Lower leg skin (tissue), 4 donors: Measurements from ENCODE around the gene ST8SIA2. TPM values are rescaled to one million over a fixed set of nuclear protein-coding genes. Genes with fewer than 3 reads are reported as not detected.

Experiments used
- DNase-seq, 2 donors: peaks; one replicate each; pipeline ENCODE4 v3.0.0-alpha.2; 2019; ENCODE audit warnings: low spot score in 2 of 2
- H3K4me3 ChIP-seq: fragments of 200-600 bp; sonication (generic); 2 replicates; pipeline ENCODE4 v1.5.1; 2017; ENCODE audit warnings: mild to moderate bottlenecking, low read depth; ENCODE audit not compliant: poor library complexity, severe bottlenecking
- POLR2A ChIP-seq, 2 donors: fragments of 450-650 bp; IDR thresholded peaks; one replicate each; pipeline ENCODE4 v1.6.1; 2016 to 2017; ENCODE audit warnings: antibody characterized with exemption in 2 of 2, mild to moderate bottlenecking in 1 of 2, moderate library complexity in 1 of 2
- WGBS, 2 donors: methylation state at CpG; one replicate each; pipeline ENCODE4 v1.1.5; 2018; 5-methylcytosine and 5-hydroxymethylcytosine counted together
- intact Hi-C: fragments of 100-400 bp; cut with DNase I; formaldehyde crosslinking; loops from one replicate; pipeline ENCODE4 v1.15.0; 2023; ENCODE audit warnings: low total_unique reads
- total RNA-seq, 4 donors: library from RNA; depleted of rRNA; stranded (reverse); fragments of >200 nt; gene quantifications; one replicate each; pipeline ENCODE4 v1.1.0, GENCODE V29; 2016
- TF ChIP-seq, protein P1 (sequence below), 3 donors: fragments of 450-650 bp; IDR thresholded peaks; one replicate each; pipeline ENCODE4 v1.5.1; 2016; ENCODE audit warnings: antibody characterized with exemption in 3 of 3, mild to moderate bottlenecking in 3 of 3, moderate library complexity in 2 of 3

The ST8SIA2 gene
- total RNA-seq, 4 donors from 2014 or later = 0.06 TPM; not detected in 3

GRCh38 chr15:92400980-92401787 lies 7.5 kb downstream of the ST8SIA2 start:
- no peak for DNase-seq
- intact Hi-C loops = no loop called here
- no peak overlapping the region for H3K4me3 ChIP-seq
- TF ChIP-seq, protein P1, sequence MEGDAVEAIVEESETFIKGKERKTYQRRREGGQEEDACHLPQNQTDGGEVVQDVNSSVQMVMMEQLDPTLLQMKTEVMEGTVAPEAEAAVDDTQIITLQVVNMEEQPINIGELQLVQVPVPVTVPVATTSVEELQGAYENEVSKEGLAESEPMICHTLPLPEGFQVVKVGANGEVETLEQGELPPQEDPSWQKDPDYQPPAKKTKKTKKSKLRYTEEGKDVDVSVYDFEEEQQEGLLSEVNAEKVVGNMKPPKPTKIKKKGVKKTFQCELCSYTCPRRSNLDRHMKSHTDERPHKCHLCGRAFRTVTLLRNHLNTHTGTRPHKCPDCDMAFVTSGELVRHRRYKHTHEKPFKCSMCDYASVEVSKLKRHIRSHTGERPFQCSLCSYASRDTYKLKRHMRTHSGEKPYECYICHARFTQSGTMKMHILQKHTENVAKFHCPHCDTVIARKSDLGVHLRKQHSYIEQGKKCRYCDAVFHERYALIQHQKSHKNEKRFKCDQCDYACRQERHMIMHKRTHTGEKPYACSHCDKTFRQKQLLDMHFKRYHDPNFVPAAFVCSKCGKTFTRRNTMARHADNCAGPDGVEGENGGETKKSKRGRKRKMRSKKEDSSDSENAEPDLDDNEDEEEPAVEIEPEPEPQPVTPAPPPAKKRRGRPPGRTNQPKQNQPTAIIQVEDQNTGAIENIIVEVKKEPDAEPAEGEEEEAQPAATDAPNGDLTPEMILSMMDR (IDR thresholded peaks at IDR 0.05) = no peak
- TF ChIP-seq POLR2A (IDR thresholded peaks at IDR 0.05) = no peak
- 75 to 77% methylated on average over 26 of the region's 26 CpGs for WGBS, 2 donors

DNA sequence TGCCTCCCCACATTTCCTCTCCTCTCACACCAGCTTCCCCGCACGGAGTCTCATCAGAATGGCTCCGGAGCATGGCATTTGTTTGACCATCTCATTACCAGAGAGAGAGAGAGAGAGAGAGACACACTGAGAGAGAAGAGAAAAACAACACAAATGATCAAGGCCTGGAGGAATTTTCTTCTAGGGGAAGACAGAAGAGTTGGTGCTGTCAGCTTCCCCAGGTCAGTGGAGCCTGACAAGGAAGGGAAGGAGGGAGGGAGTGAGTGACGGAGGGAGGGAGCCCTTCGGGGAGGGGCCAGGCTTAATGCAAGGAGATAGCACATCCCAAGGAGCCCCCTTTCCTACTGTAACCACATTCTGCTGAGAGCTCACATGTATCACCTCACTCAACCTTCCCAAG lies 9.1 kb downstream of the ST8SIA2 start:
- no peak overlapping the region for H3K4me3 ChIP-seq
- DNase-seq = no peak
- intact Hi-C loops = no loop called here
- WGBS, 2 donors = 90% methylated on average over 5 of the region's 5 CpGs
- no peak for TF ChIP-seq POLR2A (IDR thresholded peaks at IDR 0.05)
- TF ChIP-seq, protein P1 (IDR thresholded peaks at IDR 0.05) = no peak

DNA sequence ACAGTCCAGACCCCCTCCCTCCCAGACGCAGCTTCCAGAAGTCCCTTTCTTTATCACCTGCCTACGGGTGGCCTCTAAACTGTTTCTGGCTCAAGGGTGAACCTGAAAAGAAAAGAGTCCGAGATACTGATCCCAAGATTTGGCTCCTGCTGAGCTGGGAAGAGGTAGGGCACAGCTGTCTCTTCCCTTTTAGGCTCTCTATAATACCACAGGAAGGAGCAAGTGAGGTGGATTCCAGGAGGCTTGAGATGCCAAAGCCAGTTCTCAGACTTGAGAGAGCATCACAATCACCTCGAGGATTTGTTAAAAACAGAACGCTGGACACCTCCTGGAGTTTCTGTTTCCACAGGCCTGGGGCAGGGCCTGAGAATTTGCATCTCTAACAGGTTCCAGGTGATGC lies 12.3 kb downstream of the ST8SIA2 start:
- WGBS, 2 donors = 83 to 85% methylated on average over 5 of the region's 5 CpGs
- intact Hi-C loops = no loop called here
- no peak overlapping the region for H3K4me3 ChIP-seq
- TF ChIP-seq, protein P1 (IDR thresholded peaks at IDR 0.05) = no peak
- no peak for TF ChIP-seq POLR2A (IDR thresholded peaks at IDR 0.05)
- DNase-seq = no peak

DNA sequence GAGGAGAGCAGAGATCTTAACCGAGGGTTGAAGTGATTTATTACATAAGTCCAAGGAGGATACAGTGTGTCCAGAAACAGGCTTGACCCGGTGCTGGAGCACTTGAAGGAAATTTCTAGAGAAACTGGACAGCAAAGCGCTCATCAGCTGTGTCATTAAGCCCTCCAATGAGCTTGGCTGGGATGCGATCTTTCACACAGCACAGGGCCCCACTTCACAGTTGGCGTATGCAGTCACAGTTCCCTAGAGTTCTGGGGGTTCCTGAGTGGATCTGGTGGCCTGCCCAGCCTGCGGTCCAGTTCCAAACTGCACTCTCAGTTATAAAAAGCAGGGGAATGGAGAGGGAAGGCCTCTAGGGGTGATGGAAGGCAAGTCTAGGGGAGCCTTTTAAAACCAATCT lies 13.6 kb downstream of the ST8SIA2 start:
- WGBS, 2 donors = 81 to 83% methylated on average over 6 of the region's 6 CpGs
- intact Hi-C loops = no loop called here
- TF ChIP-seq, protein P1 (IDR thresholded peaks at IDR 0.05) = no peak
- TF ChIP-seq POLR2A (IDR thresholded peaks at IDR 0.05) = no peak
- DNase-seq = no peak
- H3K4me3 ChIP-seq = no peak overlapping the region

DNA sequence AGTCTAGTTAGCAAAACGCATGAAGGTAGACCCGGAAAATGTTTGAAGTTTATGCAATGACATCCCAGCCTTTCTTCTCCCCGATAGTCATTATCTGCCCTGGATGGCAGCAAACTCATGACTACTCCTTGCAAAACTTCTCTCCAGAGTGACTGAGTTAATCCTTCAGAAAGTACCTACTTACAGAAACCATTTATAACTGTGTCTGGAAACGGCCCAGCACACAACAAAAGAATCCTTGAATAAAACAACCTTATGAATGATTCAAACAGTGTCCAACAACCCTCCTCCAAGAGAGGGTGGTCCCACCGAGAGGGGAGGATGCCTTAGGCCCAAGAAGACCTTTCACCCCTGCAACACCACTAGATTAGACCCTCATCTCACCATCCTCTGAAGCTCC lies 14.2 kb downstream of the ST8SIA2 start:
- 73 to 75% methylated on average over 5 of the region's 5 CpGs for WGBS, 2 donors
- H3K4me3 ChIP-seq = no peak overlapping the region
- no peak for DNase-seq
- intact Hi-C loops = no loop called here
- TF ChIP-seq, protein P1 (IDR thresholded peaks at IDR 0.05) = no peak
- no peak for TF ChIP-seq POLR2A (IDR thresholded peaks at IDR 0.05)

DNA sequence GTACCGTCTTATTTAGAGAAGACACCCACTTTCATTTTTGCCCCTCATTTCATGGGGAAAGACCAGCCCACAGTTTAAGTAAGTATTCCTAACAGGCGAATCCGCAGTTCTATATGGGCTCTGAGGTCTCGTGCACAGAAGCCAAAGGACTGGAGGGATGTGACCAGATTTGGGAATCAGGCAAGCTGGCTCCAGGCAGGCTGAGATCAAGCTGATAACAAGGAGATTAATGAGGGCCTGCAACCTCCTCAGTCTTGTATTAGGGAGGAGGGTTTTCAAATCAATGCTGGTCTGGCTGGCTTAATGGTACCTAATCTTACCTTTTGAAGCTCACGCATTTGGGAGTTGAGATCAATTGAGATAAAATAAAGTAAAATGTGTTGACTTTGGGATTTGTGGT lies 15.3 kb downstream of the ST8SIA2 start:
- no peak overlapping the region for H3K4me3 ChIP-seq
- DNase-seq = no peak
- intact Hi-C loops = no loop called here
- WGBS, 2 donors = 89% methylated on average over 5 of the region's 5 CpGs
- no peak for TF ChIP-seq POLR2A (IDR thresholded peaks at IDR 0.05)
- TF ChIP-seq, protein P1 (IDR thresholded peaks at IDR 0.05) = no peak
